Bronchial epithelial cell (primary cell): ENCODE measurements around the gene ZNF618. TPM values are rescaled to one million over a fixed set of nuclear protein-coding genes. Genes with fewer than 3 reads are reported as not detected.
"Not testable (repeated sequence)": the region's sequence is repeated elsewhere in the genome, so short reads cannot be mapped to it uniquely, and the experiment has no call there.

ENCODE experiments used
- DNase-seq: peaks from one replicate; pipeline ENCODE4 v3.0.0-alpha.2; 2010; ENCODE audit warnings: low read depth
- FAIRE-seq: peaks from 2 replicates; lab custom pipeline; 2011; peaks lifted over from hg19 to GRCh38; lab: Jason Lieb, UNC
- H3K27me3 ChIP-seq: 2 replicates; pipeline ENCODE4 v1.5.1; 2011; ENCODE audit warnings: low read length; ENCODE audit not compliant: control insufficient read depth, insufficient read depth
- H3K36me3 ChIP-seq: 2 replicates; pipeline ENCODE4 v1.5.1; 2011; ENCODE audit warnings: low read length; ENCODE audit not compliant: control insufficient read depth, insufficient read depth
- H3K4me3 ChIP-seq: 2 replicates; pipeline ENCODE4 v1.5.1; 2011; ENCODE audit warnings: mild to moderate bottlenecking, low read depth, low read length, control low read depth
- total RNA-seq: library from RNA; depleted of rRNA; stranded (reverse); fragments of >200 nt; gene quantifications from 2 replicates; pipeline ENCODE4 v1.2.1, GENCODE V29; 2014
- TF ChIP-seq, protein P1 (sequence below): IDR thresholded peaks from 2 replicates; pipeline ENCODE4 v1.5.1; 2011; ENCODE audit warnings: mild to moderate bottlenecking, moderate library complexity, low read length, control low read depth, inconsistent platforms; ENCODE audit not compliant: insufficient read depth, severe bottlenecking

ZNF618 gene
- total RNA-seq, 1 donor from 2014 or later: 1.6 TPM

DNA sequence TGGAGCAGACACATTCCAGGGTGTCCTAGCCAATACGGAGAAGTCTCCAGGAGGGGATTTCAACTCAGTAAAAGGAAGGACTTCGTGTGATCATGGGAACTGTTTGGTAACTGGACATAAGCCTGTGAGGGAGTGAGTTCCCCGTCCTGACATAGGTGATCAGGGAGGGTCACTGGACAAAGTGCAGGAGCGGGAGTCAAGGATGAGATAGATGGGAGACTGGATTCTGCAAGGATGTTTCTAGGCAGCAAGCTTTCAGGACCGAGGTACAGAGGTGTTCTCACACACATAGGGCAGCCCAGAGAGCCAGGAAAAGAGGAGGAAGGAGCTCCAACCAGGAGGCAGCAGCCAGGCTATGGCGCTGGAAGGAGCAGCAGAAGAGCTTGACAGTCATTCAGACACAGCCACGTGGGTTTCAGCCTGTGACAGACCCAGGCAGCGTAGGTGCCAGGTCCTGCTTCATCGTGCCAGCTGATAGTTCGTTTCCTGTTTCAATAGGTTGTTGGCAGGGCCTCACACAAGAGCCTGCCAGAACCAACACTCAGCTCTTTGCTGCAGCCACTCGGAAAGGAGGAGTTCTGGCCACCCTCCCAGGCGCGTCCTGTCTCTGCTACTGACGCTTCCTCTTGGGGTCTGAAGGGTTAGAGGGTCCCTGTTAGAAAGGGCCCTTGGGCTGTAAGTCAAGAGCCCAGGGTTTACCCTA is 117.9 kb downstream of the ZNF618 start:
- DNase-seq (peak; percentile 72), FAIRE-seq (peak; percentile 40)

GRCh38 chr9:113995401-113995800 is 119.3 kb downstream of the ZNF618 start:
- Histone ChIP-seq H3K27me3 (no peaks in the 10 kb centered on the region), H3K4me3 (no peak overlapping the region), H3K36me3 (no peaks in the 10 kb centered on the region)
- TF ChIP-seq, protein P1, sequence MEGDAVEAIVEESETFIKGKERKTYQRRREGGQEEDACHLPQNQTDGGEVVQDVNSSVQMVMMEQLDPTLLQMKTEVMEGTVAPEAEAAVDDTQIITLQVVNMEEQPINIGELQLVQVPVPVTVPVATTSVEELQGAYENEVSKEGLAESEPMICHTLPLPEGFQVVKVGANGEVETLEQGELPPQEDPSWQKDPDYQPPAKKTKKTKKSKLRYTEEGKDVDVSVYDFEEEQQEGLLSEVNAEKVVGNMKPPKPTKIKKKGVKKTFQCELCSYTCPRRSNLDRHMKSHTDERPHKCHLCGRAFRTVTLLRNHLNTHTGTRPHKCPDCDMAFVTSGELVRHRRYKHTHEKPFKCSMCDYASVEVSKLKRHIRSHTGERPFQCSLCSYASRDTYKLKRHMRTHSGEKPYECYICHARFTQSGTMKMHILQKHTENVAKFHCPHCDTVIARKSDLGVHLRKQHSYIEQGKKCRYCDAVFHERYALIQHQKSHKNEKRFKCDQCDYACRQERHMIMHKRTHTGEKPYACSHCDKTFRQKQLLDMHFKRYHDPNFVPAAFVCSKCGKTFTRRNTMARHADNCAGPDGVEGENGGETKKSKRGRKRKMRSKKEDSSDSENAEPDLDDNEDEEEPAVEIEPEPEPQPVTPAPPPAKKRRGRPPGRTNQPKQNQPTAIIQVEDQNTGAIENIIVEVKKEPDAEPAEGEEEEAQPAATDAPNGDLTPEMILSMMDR: no peak
- DNase-seq: no peak
- no peak for FAIRE-seq

More for the DNA sequence above, 117.9 kb downstream of the ZNF618 start:
- Histone ChIP-seq H3K4me3 (no peak overlapping the region), H3K36me3 (peaks cover 1% of the 10 kb centered on the region), H3K27me3 (no peaks in the 10 kb centered on the region)
- TF ChIP-seq, protein P1: no peak

DNA sequence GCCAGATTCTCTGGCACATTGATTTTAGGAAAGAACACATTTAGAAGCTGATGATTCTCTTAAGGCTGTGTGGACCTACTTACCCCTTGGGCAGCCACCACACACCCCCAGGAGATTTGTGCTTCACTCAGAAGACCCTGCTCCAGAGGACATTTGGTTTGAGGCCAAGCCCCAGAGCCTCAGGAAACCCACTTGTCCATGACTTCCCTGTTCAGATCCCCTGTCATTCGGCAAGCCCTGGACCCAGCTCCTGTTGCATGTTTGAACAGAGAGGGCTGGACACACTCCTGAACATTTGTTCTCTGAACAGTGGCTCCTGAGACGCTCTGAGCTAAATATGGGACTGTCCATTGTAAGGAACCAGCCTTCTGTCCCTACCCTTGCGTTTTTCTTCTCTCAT is 119.9 kb downstream of the ZNF618 start:
- Histone ChIP-seq H3K36me3 (no peaks in the 10 kb centered on the region), H3K27me3 (no peaks in the 10 kb centered on the region), H3K4me3 (no peak overlapping the region)
- TF ChIP-seq, protein P1: no peak
- DNase-seq (no peak), FAIRE-seq (peak; percentile 68)

DNA sequence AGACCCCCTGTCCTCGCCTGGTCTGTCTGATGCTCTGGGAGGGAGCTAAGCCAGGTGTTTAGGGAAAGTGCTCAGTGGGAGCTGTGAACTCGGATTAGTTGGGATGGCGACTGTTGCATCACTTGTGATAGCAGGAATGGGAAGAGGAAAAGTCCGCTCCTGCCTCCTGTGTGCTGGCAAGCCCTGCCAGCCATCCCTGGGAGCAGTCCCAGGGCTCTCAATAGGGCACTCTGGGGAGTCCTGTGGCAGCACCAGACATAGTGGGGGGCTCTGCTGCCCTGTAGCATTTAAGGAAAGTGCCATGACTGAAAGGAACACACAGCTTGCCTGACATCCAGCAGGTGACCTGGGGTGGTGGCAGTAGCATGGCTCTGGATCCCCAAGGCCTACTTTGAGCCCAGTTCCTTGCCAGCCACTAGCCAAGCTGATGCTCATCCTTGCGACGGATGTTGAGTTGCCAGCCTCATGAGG is 120.5 kb downstream of the ZNF618 start:
- TF ChIP-seq, protein P1: no peak
- no peak for FAIRE-seq
- no peaks in the 10 kb centered on the region for H3K36me3 ChIP-seq

DNA sequence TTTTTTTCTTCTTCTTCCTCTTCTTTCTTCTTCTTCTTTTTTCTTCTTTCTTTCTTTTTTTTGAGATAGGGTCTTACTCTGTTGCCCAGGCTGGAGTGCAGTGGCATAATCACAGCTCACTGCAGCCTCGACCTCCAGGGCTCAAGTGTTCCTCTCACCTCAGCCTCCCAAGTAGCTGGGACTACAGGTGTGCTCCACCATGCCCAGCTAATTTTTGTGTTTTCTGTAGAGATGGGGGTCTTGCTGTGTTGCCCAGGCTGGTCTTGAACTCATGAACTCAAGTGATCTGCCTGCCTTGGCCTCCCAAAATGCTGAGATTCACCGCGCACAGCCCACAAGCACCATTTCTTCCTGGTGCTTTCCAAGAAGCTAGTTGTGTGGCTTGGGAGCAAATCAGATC is 121.0 kb downstream of the ZNF618 start:
- not testable (repeated sequence) for H3K36me3 ChIP-seq, H3K4me3 ChIP-seq, H3K27me3 ChIP-seq, DNase-seq, FAIRE-seq

More for the DNA sequence above, 120.5 kb downstream of the ZNF618 start:
- Histone ChIP-seq H3K27me3 (no peaks in the 10 kb centered on the region), H3K4me3 (no peak overlapping the region)
- DNase-seq: no peak

DNA sequence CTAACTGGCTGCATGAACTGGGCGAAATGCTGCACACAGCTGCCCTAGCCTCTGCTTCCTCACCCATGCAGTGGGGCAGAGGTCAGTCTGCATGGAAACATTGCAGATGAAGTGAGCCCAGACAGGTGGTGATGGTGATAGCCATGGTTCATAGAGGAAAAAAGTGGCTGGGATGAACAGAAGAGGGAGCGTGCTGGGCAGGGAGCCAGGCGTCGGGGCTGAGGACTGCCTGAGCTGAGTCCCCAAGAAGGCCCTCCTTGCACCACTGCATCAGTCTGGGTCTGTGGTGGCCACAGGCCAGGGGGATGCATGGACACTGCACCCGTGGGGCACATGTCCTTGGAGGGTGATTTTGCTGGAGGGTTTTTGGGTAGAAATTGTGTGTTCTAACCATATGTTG is 121.5 kb downstream of the ZNF618 start:
- DNase-seq (no peak), FAIRE-seq (no peak)
- Histone ChIP-seq H3K4me3 (no peak overlapping the region), H3K36me3 (peaks cover 2% of the 10 kb centered on the region), H3K27me3 (no peaks in the 10 kb centered on the region)
- TF ChIP-seq, protein P1: no peak
